B cell (primary cell): ENCODE data around the gene FBXO10.

Experiments used
- EZH2 ChIP-seq: IDR thresholded peaks from 2 replicates; pipeline ENCODE4 v1.6.1; 2012; ENCODE audit warnings: borderline replicate concordance, low read depth, mild to moderate bottlenecking, moderate library complexity, low read length; ENCODE audit not compliant: insufficient read depth, poor library complexity, severe bottlenecking
- TF ChIP-seq, protein P1 (sequence below): fragments of 200-600 bp; IDR thresholded peaks from one replicate; pipeline ENCODE4 v1.8.0; 2022; ENCODE audit warnings: antibody characterized with exemption, mild to moderate bottlenecking

DNA sequence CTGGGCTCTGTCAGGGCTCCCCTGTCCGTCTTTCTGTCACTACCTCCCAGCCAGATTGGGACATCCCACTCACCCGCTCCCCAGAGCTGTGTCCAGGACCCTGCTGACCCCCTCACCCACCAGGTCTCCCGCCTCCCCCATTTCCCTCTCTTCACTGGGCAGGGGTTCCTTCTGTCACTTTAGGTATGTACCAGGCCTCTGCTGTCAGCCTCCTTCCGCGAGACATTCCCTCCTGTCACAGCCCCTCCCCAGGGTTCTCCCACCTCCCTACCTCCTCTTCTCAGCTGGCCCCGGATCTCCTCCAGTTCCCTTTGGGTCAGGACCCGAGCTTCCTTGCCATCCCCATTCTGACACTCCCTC lies 89.9 kb downstream of the FBXO10 start:
- TF ChIP-seq, protein P1, sequence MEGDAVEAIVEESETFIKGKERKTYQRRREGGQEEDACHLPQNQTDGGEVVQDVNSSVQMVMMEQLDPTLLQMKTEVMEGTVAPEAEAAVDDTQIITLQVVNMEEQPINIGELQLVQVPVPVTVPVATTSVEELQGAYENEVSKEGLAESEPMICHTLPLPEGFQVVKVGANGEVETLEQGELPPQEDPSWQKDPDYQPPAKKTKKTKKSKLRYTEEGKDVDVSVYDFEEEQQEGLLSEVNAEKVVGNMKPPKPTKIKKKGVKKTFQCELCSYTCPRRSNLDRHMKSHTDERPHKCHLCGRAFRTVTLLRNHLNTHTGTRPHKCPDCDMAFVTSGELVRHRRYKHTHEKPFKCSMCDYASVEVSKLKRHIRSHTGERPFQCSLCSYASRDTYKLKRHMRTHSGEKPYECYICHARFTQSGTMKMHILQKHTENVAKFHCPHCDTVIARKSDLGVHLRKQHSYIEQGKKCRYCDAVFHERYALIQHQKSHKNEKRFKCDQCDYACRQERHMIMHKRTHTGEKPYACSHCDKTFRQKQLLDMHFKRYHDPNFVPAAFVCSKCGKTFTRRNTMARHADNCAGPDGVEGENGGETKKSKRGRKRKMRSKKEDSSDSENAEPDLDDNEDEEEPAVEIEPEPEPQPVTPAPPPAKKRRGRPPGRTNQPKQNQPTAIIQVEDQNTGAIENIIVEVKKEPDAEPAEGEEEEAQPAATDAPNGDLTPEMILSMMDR = no peak
- TF ChIP-seq EZH2 = no peak
